ENCODE measurements around the gene IYD.

DNA sequence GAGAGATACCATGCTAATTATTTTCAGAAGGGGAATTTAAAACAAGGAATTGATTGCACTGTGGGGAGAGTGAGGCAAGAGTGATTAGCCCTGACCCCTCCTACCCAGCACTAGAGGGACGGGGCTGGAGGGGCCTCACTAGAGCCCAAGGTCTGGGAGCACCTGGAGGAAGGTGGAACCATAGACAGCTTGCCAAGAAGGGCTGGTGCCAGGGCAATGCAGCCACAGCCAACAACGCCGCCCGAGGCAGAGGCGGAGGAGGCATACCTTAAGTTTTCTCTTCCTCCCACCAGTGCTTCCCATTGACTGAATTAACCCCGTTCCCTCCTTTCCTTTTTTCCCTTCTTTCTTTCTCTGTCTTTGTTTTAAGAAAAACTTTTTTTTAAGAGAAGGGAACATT is 40.0 kb downstream of the IYD start:
- TF ChIP-seq, protein P1, sequence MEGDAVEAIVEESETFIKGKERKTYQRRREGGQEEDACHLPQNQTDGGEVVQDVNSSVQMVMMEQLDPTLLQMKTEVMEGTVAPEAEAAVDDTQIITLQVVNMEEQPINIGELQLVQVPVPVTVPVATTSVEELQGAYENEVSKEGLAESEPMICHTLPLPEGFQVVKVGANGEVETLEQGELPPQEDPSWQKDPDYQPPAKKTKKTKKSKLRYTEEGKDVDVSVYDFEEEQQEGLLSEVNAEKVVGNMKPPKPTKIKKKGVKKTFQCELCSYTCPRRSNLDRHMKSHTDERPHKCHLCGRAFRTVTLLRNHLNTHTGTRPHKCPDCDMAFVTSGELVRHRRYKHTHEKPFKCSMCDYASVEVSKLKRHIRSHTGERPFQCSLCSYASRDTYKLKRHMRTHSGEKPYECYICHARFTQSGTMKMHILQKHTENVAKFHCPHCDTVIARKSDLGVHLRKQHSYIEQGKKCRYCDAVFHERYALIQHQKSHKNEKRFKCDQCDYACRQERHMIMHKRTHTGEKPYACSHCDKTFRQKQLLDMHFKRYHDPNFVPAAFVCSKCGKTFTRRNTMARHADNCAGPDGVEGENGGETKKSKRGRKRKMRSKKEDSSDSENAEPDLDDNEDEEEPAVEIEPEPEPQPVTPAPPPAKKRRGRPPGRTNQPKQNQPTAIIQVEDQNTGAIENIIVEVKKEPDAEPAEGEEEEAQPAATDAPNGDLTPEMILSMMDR (conservative IDR thresholded peaks at IDR 0.05; ENCODE audit: low read length), result no peak
- TF ChIP-seq EZH2phosphoT487 (IDR thresholded peaks at IDR 0.05; ENCODE audit: borderline replicate concordance), result no peak

Measured in Loucy (cell line).